OCI-LY3 (cell line): Measurements from ENCODE around the gene CHRNB4.
A peak's percentile ranks its signal among the peaks of the same experiment; 100 is the strongest.

ENCODE experiments used
- EZH2phosphoT487 ChIP-seq: fragments of 200-600 bp; shearing (Covaris generic); IDR thresholded peaks from 2 replicates; pipeline ENCODE4 v1.6.1; 2018; ENCODE audit warnings: antibody characterized with exemption, mixed run types, low read depth
- TF ChIP-seq, protein P1 (sequence below): fragments of 200-600, 300-600 bp; sonication (generic); IDR thresholded peaks from 2 replicates; pipeline ENCODE4 v1.5.1; 2014; ENCODE audit warnings: antibody characterized with exemption, low read length, low read depth

DNA sequence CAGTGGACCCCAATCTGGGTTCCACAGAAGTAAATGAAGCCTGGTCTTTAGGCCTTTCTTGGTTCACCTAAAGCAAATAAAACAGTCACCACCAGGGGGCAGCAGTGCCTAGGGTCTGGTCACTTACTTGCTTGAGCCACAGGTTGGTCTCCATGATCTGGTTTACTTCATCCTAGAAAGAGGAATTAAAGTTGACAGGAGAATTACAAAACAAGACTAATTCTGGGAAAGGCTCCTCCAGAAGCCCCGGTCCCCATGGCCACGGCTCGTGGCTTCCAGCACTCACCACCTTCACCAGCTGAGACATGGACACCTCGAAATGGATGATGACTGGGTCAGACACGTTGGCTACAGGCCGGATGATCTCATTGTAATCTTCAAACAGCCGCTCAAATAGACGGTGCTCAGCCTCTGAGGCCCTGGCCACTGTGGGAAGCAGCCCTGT lies 22.5 kb downstream of the CHRNB4 start:
- TF ChIP-seq, protein P1, sequence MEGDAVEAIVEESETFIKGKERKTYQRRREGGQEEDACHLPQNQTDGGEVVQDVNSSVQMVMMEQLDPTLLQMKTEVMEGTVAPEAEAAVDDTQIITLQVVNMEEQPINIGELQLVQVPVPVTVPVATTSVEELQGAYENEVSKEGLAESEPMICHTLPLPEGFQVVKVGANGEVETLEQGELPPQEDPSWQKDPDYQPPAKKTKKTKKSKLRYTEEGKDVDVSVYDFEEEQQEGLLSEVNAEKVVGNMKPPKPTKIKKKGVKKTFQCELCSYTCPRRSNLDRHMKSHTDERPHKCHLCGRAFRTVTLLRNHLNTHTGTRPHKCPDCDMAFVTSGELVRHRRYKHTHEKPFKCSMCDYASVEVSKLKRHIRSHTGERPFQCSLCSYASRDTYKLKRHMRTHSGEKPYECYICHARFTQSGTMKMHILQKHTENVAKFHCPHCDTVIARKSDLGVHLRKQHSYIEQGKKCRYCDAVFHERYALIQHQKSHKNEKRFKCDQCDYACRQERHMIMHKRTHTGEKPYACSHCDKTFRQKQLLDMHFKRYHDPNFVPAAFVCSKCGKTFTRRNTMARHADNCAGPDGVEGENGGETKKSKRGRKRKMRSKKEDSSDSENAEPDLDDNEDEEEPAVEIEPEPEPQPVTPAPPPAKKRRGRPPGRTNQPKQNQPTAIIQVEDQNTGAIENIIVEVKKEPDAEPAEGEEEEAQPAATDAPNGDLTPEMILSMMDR, result peak; percentile 96
- no peak for TF ChIP-seq EZH2phosphoT487
